GM23338 (cell line): ENCODE data around the gene CNIH3. TPM values are rescaled to one million over a fixed set of nuclear protein-coding genes. Genes with fewer than 3 reads are reported as not detected.

ENCODE experiments used
- ATAC-seq: fragments of 200-7000 bp; cut with Tn5 transposase; 3 replicates; pipeline ENCODE4 v1.9.1; 2020
- DNase-seq: peaks from one replicate; pipeline ENCODE4 v3.0.0-alpha.2; 2015; ENCODE audit warnings: low spot score
- H2AFZ ChIP-seq: fragments of 200-600 bp; sonication (generic); 2 replicates; pipeline ENCODE4 v1.8.0; 2016; ENCODE audit warnings: antibody characterized with exemption, mild to moderate bottlenecking, moderate library complexity
- H3F3A ChIP-seq: fragments of 200-600 bp; sonication (generic); replicated peaks from 2 replicates; pipeline ENCODE4 v1.8.0; 2017; ENCODE audit warnings: antibody characterized with exemption, mixed run types, low read depth
- H3K27ac ChIP-seq: fragments of 200-600 bp; sonication (generic); 2 replicates; pipeline ENCODE4 v1.6.1; 2016; ENCODE audit warnings: low read depth
- H3K27me3 ChIP-seq: fragments of 200-600 bp; sonication (generic); 2 replicates; pipeline ENCODE4 v1.8.0; 2016; ENCODE audit warnings: mild to moderate bottlenecking, mixed run types, moderate library complexity; ENCODE audit not compliant: insufficient read depth
- H3K36me3 ChIP-seq: fragments of 200-600 bp; sonication (generic); 2 replicates; pipeline ENCODE4 v1.8.0; 2016; ENCODE audit warnings: mild to moderate bottlenecking; ENCODE audit not compliant: insufficient read depth
- H3K4me1 ChIP-seq: fragments of 200-600 bp; sonication (generic); 2 replicates; pipeline ENCODE4 v1.8.0; 2016; ENCODE audit warnings: mild to moderate bottlenecking, moderate library complexity; ENCODE audit not compliant: insufficient read depth
- H3K4me2 ChIP-seq: fragments of 200-600 bp; sonication (generic); 2 replicates; pipeline ENCODE4 v1.7.1; 2017; ENCODE audit warnings: mixed run types
- H3K4me3 ChIP-seq: fragments of 200-600 bp; sonication (generic); 2 replicates; pipeline ENCODE4 v1.6.1; 2016; ENCODE audit warnings: mixed run types
- H3K79me2 ChIP-seq: fragments of 200-600 bp; sonication (generic); replicated peaks from 2 replicates; pipeline ENCODE4 v1.8.0; 2017; ENCODE audit warnings: mild to moderate bottlenecking; ENCODE audit not compliant: insufficient read depth
- H3K9me2 ChIP-seq: fragments of 200-600 bp; sonication (generic); 2 replicates; pipeline ENCODE4 v1.8.0; 2017; ENCODE audit not compliant: insufficient read depth
- H4K20me1 ChIP-seq: fragments of 200-600 bp; sonication (generic); replicated peaks from 2 replicates; pipeline ENCODE4 v1.8.0; 2017; ENCODE audit warnings: mild to moderate bottlenecking; ENCODE audit not compliant: insufficient read depth
- H3K27ac Mint-ChIP-seq: 2 replicates; pipeline ENCODE4 v1.8.0; 2020; ENCODE audit warnings: inconsistent platforms, mild to moderate bottlenecking, moderate library complexity, mixed read lengths
- H3K27me3 Mint-ChIP-seq: 3 replicates; pipeline ENCODE4 v1.8.0; 2022; ENCODE audit warnings: low read depth, mild to moderate bottlenecking, moderate library complexity, mixed read lengths, inconsistent platforms; ENCODE audit not compliant: insufficient read depth, poor library complexity
- H3K36me3 Mint-ChIP-seq: 3 replicates; pipeline ENCODE4 v1.8.0; 2021; ENCODE audit warnings: low read depth, mild to moderate bottlenecking, inconsistent platforms, moderate library complexity, mixed read lengths
- H3K4me1 Mint-ChIP-seq: 3 replicates; pipeline ENCODE4 v1.8.0; 2020; ENCODE audit warnings: mild to moderate bottlenecking, inconsistent platforms, mixed read lengths
- H3K4me3 Mint-ChIP-seq: 3 replicates; pipeline ENCODE4 v1.8.0; 2021; ENCODE audit warnings: moderate library complexity, mild to moderate bottlenecking, inconsistent platforms, mixed read lengths
- H3K9me3 Mint-ChIP-seq: 3 replicates; pipeline ENCODE4 v1.8.0; 2020; ENCODE audit warnings: moderate library complexity, mild to moderate bottlenecking, inconsistent platforms, mixed read lengths
- CREB1 ChIP-seq: fragments of 250-450 bp; sonication (Bioruptor Pico); IDR thresholded peaks from 2 replicates; pipeline ENCODE4 v1.5.0; 2020; ENCODE audit warnings: low read depth, mild to moderate bottlenecking, moderate library complexity
- EZH2 ChIP-seq: fragments of 200-600 bp; sonication (generic); IDR thresholded peaks from one replicate; pipeline ENCODE4 v1.8.0; 2017; ENCODE audit warnings: antibody characterized with exemption, mild to moderate bottlenecking, low read depth; ENCODE audit not compliant: unreplicated experiment
- EZH2phosphoT487 ChIP-seq: fragments of 200-600 bp; sonication (generic); IDR thresholded peaks from one replicate; pipeline ENCODE4 v1.8.1; 2018; ENCODE audit warnings: antibody characterized with exemption; ENCODE audit not compliant: unreplicated experiment
- JUNB ChIP-seq: IDR thresholded peaks from one replicate; pipeline ENCODE4 v1.6.1; 2016; ENCODE audit warnings: antibody characterized with exemption; ENCODE audit not compliant: unreplicated experiment
- NANOG ChIP-seq: IDR thresholded peaks from 2 replicates; pipeline ENCODE4 v1.6.1; 2016; ENCODE audit warnings: antibody characterized with exemption, borderline replicate concordance
- POLR2AphosphoS5 ChIP-seq: IDR thresholded peaks from 2 replicates; pipeline ENCODE4 v1.6.1; 2016; ENCODE audit warnings: antibody characterized with exemption, low read depth
- STAT1 ChIP-seq: IDR thresholded peaks from one replicate; pipeline ENCODE4 v1.6.1; 2016; ENCODE audit warnings: antibody characterized with exemption; ENCODE audit not compliant: unreplicated experiment
- ZNF114 ChIP-seq: fragments of 250-450 bp; sonication (Bioruptor Pico); IDR thresholded peaks from 2 replicates; pipeline ENCODE4 v1.5.0; 2020; ENCODE audit warnings: mild to moderate bottlenecking, moderate library complexity
- ZNF331 ChIP-seq: fragments of 250-450 bp; sonication (Bioruptor Pico); IDR thresholded peaks from 2 replicates; pipeline ENCODE4 v1.5.0; 2020; ENCODE audit warnings: low read depth, mild to moderate bottlenecking, moderate library complexity
- polyA plus RNA-seq: library from polyadenylated mRNA; unstranded; fragments of >200 nt; fragmentation: Nextera tagmentation; extraction: Ambion mirVana; gene quantifications from 2 replicates; pipeline ENCODE4 v1.2.1, GENCODE V29; 2016
- total RNA-seq: library from RNA; depleted of rRNA; stranded (reverse); fragments of >200 nt; shearing (Covaris generic); gene quantifications from 2 replicates; pipeline ENCODE4 v1.2.3, GENCODE V29; 2014
- TF ChIP-seq, protein P1 (sequence below): IDR thresholded peaks from 2 replicates; pipeline ENCODE4 v1.6.1; 2016; ENCODE audit warnings: antibody characterized with exemption
- TF ChIP-seq, protein P2 (sequence below): fragments of 250-450 bp; sonication (Bioruptor Pico); IDR thresholded peaks from 2 replicates; pipeline ENCODE4 v1.5.0; 2020; ENCODE audit warnings: mild to moderate bottlenecking, moderate library complexity
- TF ChIP-seq, protein P3 (sequence below), 2 experiments: fragments of 200-600 bp in 1 of 2; sonication (generic) in 1 of 2; conservative IDR thresholded peaks; 2 replicates each; pipeline versions ENCODE4 v1.5.1 to v1.6.1; 2016 to 2017; ENCODE audit warnings: antibody characterized with exemption in 2 of 2, low read depth in 2 of 2, mild to moderate bottlenecking in 2 of 2, moderate library complexity in 1 of 2
- TF ChIP-seq, protein P4 (sequence below): IDR thresholded peaks from one replicate; pipeline ENCODE4 v1.6.1; 2018; ENCODE audit warnings: antibody characterized with exemption; ENCODE audit not compliant: unreplicated experiment

The CNIH3 gene
- total and polyA plus RNA-seq, 2 experiments from 2014 or later = 3.6 to 5.1 TPM

DNA sequence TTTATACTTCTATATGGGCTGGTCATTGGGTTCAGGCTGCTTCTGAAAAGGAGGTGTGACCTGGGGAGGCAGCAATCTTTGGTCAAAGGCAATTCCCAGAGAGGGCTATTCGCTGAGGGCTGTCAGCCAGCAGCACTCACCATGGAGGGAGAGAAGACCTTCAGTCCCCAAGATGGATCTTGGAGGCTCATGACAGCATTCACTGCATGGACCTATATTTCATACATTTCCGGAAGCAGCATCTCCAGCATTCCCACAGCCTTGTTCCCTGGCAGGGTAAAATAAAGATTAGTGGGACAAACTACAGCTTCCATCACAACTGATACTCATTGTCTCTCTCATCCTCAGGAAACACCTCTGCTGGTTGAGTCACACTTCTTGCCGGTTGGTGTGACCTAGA, 146.6 kb downstream of the CNIH3 start:
- Mint-ChIP-seq H3K27me3 (peaks cover 8% of the 10 kb centered on the region), H3K36me3 (peaks cover 7% of the 10 kb centered on the region; the same call in 1 of the 3 replicates), H3K4me3 (no peak overlapping the region), H3K27ac (no peak overlapping the region), H3K9me3 (peaks cover 4% of the 10 kb centered on the region), H3K4me1 (peaks cover 15% of the 10 kb centered on the region)
- H3K4me2 ChIP-seq = no peak overlapping the region
- DNase-seq = no peak
- no peaks in the 10 kb centered on the region for H3K79me2 ChIP-seq
- peaks cover 8% of the 10 kb centered on the region for H3K9me2 ChIP-seq
- no peaks in the 10 kb centered on the region for H4K20me1 ChIP-seq
- no peaks in the 10 kb centered on the region for H3F3A ChIP-seq
- no peak for ATAC-seq
- H3K27ac ChIP-seq = no peak overlapping the region
- H3K36me3 ChIP-seq = no peaks in the 10 kb centered on the region
- peaks cover 10% of the 10 kb centered on the region for H3K4me1 ChIP-seq
- H3K27me3 ChIP-seq = no peaks in the 10 kb centered on the region
- H3K4me3 ChIP-seq = no peak overlapping the region
- TF ChIP-seq EZH2phosphoT487 (no peak), STAT1 (no peak), ZNF114 (CRISPR knock-in tag) (no peak), EZH2 (no peak), POLR2AphosphoS5 (no peak), NANOG (no peak), ZNF331 (CRISPR knock-in tag) (no peak), CREB1 (CRISPR knock-in tag) (no peak), JUNB (no peak)
- TF ChIP-seq, protein P1, sequence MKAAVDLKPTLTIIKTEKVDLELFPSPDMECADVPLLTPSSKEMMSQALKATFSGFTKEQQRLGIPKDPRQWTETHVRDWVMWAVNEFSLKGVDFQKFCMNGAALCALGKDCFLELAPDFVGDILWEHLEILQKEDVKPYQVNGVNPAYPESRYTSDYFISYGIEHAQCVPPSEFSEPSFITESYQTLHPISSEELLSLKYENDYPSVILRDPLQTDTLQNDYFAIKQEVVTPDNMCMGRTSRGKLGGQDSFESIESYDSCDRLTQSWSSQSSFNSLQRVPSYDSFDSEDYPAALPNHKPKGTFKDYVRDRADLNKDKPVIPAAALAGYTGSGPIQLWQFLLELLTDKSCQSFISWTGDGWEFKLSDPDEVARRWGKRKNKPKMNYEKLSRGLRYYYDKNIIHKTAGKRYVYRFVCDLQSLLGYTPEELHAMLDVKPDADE = no peak
- TF ChIP-seq, protein P2, sequence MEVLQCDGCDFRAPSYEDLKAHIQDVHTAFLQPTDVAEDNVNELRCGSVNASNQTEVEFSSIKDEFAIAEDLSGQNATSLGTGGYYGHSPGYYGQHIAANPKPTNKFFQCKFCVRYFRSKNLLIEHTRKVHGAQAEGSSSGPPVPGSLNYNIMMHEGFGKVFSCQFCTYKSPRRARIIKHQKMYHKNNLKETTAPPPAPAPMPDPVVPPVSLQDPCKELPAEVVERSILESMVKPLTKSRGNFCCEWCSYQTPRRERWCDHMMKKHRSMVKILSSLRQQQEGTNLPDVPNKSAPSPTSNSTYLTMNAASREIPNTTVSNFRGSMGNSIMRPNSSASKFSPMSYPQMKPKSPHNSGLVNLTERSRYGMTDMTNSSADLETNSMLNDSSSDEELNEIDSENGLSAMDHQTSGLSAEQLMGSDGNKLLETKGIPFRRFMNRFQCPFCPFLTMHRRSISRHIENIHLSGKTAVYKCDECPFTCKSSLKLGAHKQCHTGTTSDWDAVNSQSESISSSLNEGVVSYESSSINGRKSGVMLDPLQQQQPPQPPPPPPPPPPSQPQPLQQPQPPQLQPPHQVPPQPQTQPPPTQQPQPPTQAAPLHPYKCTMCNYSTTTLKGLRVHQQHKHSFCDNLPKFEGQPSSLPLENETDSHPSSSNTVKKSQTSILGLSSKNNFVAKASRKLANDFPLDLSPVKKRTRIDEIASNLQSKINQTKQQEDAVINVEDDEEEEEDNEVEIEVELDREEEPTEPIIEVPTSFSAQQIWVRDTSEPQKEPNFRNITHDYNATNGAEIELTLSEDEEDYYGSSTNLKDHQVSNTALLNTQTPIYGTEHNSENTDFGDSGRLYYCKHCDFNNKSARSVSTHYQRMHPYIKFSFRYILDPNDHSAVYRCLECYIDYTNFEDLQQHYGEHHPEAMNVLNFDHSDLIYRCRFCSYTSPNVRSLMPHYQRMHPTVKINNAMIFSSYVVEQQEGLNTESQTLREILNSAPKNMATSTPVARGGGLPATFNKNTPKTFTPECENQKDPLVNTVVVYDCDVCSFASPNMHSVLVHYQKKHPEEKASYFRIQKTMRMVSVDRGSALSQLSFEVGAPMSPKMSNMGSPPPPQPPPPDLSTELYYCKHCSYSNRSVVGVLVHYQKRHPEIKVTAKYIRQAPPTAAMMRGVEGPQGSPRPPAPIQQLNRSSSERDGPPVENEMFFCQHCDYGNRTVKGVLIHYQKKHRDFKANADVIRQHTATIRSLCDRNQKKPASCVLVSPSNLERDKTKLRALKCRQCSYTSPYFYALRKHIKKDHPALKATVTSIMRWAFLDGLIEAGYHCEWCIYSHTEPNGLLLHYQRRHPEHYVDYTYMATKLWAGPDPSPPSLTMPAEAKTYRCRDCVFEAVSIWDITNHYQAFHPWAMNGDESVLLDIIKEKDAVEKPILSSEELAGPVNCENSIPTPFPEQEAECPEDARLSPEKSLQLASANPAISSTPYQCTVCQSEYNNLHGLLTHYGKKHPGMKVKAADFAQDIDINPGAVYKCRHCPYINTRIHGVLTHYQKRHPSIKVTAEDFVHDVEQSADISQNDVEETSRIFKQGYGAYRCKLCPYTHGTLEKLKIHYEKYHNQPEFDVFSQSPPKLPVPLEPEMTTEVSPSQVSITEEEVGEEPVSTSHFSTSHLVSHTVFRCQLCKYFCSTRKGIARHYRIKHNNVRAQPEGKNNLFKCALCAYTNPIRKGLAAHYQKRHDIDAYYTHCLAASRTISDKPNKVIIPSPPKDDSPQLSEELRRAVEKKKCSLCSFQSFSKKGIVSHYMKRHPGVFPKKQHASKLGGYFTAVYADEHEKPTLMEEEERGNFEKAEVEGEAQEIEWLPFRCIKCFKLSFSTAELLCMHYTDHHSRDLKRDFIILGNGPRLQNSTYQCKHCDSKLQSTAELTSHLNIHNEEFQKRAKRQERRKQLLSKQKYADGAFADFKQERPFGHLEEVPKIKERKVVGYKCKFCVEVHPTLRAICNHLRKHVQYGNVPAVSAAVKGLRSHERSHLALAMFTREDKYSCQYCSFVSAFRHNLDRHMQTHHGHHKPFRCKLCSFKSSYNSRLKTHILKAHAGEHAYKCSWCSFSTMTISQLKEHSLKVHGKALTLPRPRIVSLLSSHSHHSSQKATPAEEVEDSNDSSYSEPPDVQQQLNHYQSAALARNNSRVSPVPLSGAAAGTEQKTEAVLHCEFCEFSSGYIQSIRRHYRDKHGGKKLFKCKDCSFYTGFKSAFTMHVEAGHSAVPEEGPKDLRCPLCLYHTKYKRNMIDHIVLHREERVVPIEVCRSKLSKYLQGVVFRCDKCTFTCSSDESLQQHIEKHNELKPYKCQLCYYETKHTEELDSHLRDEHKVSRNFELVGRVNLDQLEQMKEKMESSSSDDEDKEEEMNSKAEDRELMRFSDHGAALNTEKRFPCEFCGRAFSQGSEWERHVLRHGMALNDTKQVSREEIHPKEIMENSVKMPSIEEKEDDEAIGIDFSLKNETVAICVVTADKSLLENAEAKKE (CRISPR knock-in tag) = no peak
- TF ChIP-seq, protein P3, sequence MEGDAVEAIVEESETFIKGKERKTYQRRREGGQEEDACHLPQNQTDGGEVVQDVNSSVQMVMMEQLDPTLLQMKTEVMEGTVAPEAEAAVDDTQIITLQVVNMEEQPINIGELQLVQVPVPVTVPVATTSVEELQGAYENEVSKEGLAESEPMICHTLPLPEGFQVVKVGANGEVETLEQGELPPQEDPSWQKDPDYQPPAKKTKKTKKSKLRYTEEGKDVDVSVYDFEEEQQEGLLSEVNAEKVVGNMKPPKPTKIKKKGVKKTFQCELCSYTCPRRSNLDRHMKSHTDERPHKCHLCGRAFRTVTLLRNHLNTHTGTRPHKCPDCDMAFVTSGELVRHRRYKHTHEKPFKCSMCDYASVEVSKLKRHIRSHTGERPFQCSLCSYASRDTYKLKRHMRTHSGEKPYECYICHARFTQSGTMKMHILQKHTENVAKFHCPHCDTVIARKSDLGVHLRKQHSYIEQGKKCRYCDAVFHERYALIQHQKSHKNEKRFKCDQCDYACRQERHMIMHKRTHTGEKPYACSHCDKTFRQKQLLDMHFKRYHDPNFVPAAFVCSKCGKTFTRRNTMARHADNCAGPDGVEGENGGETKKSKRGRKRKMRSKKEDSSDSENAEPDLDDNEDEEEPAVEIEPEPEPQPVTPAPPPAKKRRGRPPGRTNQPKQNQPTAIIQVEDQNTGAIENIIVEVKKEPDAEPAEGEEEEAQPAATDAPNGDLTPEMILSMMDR (conservative IDR thresholded peaks at IDR 0.05; ENCODE audit: low read depth in 2 of 2) = no peak
- TF ChIP-seq, protein P4, sequence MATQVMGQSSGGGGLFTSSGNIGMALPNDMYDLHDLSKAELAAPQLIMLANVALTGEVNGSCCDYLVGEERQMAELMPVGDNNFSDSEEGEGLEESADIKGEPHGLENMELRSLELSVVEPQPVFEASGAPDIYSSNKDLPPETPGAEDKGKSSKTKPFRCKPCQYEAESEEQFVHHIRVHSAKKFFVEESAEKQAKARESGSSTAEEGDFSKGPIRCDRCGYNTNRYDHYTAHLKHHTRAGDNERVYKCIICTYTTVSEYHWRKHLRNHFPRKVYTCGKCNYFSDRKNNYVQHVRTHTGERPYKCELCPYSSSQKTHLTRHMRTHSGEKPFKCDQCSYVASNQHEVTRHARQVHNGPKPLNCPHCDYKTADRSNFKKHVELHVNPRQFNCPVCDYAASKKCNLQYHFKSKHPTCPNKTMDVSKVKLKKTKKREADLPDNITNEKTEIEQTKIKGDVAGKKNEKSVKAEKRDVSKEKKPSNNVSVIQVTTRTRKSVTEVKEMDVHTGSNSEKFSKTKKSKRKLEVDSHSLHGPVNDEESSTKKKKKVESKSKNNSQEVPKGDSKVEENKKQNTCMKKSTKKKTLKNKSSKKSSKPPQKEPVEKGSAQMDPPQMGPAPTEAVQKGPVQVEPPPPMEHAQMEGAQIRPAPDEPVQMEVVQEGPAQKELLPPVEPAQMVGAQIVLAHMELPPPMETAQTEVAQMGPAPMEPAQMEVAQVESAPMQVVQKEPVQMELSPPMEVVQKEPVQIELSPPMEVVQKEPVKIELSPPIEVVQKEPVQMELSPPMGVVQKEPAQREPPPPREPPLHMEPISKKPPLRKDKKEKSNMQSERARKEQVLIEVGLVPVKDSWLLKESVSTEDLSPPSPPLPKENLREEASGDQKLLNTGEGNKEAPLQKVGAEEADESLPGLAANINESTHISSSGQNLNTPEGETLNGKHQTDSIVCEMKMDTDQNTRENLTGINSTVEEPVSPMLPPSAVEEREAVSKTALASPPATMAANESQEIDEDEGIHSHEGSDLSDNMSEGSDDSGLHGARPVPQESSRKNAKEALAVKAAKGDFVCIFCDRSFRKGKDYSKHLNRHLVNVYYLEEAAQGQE = no peak
- H2AFZ ChIP-seq = no peak overlapping the region
